NCI-H2107 treated with DMSO at 0.1 percent for 48 hours (cell line): Measurements from ENCODE around the gene CCDC92.
"Not testable (repeated sequence)": the region's sequence is repeated elsewhere in the genome, so short reads cannot be mapped to it uniquely, and the experiment has no call there.

Experiments
- DNase-seq: peaks from one replicate; lab custom pipeline; 2025; ENCODE audit not compliant: unreplicated experiment; lab: John Stamatoyannopoulos, UW

CCDC92 gene

GRCh38 chr12:123950476-123951349, 21.9 kb downstream of the CCDC92 start:
- DNase-seq, result no peak

DNA sequence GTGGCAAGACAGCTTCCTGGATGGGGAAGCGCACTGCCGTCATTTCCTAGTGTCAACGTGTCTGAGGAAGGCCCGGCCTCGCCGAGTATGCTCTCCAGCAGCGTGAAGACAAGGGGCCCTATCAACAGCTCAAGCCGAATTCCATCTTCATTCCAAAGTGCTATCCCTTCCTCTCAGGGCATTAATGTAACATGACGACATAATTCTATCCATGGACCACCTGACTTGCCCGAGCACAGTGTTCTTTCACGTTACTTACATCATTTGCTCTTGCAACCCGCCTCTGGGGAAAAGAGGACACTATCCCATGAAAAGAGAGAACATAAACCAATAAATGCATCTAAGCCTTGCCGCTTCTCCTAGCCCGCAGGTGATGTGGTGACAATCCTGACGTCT, 22.9 kb downstream of the CCDC92 start:
- no peak for DNase-seq

- no peak for DNase-seq
Measured at GRCh38 chr12:123948796-123949769, 23.5 kb downstream of the CCDC92 start.

DNA sequence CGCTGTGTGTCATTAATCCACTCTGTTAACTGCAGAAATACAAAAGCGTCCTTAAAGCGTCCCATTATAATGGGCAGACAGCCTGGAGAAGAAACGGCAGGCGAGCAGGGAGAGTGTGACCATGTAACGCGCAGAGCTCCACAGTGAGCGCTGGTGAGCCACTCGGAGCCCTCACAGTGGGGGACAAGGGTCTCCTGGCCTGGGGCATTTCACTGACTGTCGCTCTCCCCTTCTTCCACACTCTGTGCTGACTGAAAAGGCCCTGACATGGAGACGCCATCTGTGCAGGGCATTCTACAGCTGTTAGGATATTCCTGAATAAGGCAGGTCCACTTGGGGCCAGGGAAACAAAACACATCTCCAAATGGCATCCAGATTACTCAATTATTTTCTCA, 24.2 kb downstream of the CCDC92 start:
- DNase-seq, result no peak

GRCh38 chr12:123947531-123947930, 25.1 kb downstream of the CCDC92 start:
- not testable (repeated sequence) for DNase-seq

DNA sequence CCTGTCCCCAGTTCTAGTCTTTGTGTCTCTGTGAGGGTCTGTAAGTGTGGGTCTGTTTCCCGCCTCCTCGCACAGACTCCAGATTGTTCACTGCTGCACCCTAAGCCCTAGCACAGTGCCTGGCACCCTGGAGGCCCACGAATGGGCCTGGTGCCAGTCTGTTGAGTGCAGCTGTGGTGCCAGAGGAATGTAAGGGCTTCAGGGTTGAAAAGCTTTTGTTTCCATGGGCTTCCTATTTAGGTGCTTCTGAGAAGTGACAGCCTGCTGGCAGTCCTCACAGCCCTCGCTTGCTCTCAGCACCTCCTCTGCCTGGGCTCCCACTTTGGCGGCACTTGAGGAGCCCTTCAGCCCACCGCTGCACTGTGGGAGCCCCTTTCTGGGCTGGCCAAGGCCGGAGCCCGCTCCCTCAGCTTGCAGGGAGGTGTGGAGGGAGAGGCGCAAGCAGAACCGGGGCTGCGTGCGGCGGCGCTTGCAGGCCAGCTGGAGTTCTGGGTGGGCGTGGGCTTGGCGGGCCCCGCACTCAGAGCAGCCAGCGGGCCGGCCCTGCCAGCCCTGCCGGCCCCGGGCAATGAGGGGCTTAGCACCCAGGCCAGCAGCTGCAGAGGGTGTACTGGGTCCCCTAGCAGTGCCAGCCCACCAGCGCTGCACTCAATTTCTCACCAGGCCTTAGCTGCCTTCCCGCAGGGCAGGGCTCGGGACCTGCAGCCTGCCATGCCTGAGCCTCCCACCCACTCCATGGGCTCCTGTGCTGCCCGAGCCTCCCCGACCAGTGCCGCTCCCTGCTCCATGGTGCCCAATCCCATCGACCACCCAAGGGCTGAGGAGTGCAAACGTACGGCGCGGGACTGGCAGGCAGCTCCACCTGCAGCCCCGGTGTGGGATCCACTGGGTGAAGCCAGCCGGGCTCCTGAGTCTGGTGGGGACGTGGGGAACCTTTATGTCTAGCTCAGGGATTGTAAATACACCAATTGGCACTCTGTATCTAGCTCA, 25.8 kb downstream of the CCDC92 start:
- DNase-seq, result not testable (repeated sequence)

- no peak for DNase-seq
Measured at GRCh38 chr12:123946152-123946515, 26.5 kb downstream of the CCDC92 start.

DNA sequence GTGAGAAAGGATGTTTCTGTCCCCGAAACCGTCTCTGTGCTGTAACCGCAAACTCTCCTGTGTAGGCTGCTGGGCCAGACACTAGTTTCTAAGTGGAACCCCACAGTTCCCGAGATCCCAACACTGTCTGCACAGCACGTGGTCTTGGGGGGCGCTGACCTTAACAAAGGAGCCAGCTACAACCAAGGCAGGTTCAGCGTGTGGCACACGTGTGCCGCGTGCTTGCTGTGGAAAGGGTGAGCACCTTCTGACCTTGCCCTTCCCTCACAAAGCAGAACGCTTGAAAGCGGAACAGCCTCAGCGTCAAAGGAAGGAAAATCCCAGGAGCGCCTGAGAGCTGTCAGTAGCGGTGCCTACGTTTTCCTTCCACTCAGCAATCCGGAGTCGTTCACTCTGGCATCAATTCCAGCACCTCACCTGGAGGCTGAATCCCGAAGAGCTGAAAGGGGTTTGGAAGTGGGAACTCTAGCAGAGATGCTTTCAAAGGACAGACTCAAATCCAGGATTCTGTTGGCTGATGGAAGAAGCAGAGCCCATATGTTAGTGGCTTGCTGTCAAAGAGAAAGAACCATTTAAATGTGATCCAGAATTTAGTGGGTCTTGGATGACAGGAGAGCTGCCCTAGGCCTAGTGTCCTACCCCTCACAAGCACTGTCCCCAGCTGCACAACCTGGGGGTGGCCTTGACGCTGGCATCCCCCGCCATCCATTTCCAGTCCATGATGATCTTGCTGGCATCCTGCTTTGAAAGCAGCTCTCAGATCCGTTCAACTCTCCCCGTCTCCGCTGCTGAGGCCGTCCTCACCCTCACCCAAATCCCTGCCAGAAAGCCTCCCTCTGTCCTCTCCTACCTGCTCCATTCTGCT, 27.1 kb downstream of the CCDC92 start:
- DNase-seq, result no peak

GRCh38 chr12:123944696-123945095, 27.9 kb downstream of the CCDC92 start:
- DNase-seq, result no peak

GRCh38 chr12:123943816-123944215, 28.8 kb downstream of the CCDC92 start:
- DNase-seq, result no peak

GRCh38 chr12:123942911-123943648, 29.6 kb downstream of the CCDC92 start:
- no peak for DNase-seq

GRCh38 chr12:123942238-123942653, 30.4 kb downstream of the CCDC92 start:
- DNase-seq, result no peak

DNA sequence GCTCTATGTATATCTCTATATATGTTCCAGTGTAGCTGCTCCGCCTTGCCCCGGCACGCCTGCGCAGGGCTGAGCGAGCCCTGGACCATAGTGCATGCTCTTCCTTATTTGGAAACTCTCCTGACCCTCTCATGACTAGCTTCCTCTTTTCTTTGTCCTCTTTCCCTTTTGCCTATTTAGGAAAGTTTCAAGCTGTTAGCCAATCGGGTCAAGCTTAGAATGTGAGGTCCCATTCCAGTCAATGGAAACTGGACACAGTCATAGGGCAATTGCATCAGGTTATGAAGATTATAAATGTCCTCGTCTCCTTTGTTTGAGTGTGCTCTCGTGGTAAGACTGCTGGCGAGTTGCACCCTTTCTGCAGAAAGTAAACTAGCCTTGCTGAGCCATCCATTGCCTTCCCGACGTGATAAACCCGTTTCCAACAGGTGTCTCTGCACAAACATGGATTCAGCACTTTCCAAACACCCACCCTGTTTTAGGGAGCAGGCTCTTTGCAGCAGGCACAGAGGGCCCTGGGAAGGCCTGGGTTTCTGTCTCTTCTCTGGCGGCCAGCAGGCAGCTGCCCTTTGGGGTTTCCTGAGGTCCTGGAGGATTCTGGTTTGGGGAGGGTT, 30.9 kb downstream of the CCDC92 start:
- DNase-seq, result no peak

- DNase-seq, result no peak
Measured at GRCh38 chr12:123941000-123941399, 31.6 kb downstream of the CCDC92 start.

DNA sequence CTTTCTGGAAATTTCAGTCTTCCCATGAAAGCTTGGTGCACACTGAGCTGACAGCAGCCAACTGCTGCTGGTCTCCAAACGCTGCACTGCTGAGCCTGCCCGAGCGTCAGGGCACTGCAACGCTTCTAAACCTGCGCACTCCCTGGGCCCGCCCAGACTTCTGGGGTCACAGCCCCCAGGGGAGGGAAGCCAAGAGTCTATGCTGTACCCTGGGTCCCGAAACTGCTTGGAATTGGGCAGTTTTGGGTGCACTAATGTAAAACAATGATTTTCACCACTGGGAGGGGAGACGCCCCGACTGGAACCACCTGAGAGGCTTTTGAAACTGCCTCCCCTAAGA, 32.0 kb downstream of the CCDC92 start:
- no peak for DNase-seq

- DNase-seq, result no peak
Measured at GRCh38 chr12:123939716-123940626, 32.7 kb downstream of the CCDC92 start.

GRCh38 chr12:123938679-123939480, 33.8 kb downstream of the CCDC92 start:
- no peak for DNase-seq
